ENCODE measurements around the gene GFER. TPM values are rescaled to one million over a fixed set of nuclear protein-coding genes. Genes with fewer than 3 reads are reported as not detected.
A peak's percentile ranks its signal among the peaks of the same experiment; 100 is the strongest.
"Not testable (repeated sequence)": the region's sequence is repeated elsewhere in the genome, so short reads cannot be mapped to it uniquely, and the experiment has no call there.

GFER gene
- 31.6 and 39.4 TPM in 2 replicates for total RNA-seq

- Mint-ChIP-seq H3K4me1 (peaks cover 27% of the 10 kb centered on the region), H3K9me3 (no peaks in the 10 kb centered on the region), H3K27ac (peak within 1 kb of the TSS; percentile 35), H3K4me3 (peak within 1 kb of the TSS; percentile 83), H3K36me3 (ENCODE audit: low read depth) (peaks cover 16% of the 10 kb centered on the region), H3K27me3 (peaks cover 14% of the 10 kb centered on the region)
- ChIA-PET CTCF (interaction anchor here (0.8 to 1.2 kb wide), 2 partner anchors 20 to 156 kb away, joined by 3 to 6 read pairs; no protein-coding TSS in a partner anchor), POLR2A (interaction anchor here (0.6 to 21.9 kb wide), 8 partner anchors 8 to 657 kb away, joined by 3 to 351 read pairs (median 6); partner anchors contain the start of genes NDUFB10, RNF151, RPS2 and TBL3)
- TF ChIP-seq, protein P1, sequence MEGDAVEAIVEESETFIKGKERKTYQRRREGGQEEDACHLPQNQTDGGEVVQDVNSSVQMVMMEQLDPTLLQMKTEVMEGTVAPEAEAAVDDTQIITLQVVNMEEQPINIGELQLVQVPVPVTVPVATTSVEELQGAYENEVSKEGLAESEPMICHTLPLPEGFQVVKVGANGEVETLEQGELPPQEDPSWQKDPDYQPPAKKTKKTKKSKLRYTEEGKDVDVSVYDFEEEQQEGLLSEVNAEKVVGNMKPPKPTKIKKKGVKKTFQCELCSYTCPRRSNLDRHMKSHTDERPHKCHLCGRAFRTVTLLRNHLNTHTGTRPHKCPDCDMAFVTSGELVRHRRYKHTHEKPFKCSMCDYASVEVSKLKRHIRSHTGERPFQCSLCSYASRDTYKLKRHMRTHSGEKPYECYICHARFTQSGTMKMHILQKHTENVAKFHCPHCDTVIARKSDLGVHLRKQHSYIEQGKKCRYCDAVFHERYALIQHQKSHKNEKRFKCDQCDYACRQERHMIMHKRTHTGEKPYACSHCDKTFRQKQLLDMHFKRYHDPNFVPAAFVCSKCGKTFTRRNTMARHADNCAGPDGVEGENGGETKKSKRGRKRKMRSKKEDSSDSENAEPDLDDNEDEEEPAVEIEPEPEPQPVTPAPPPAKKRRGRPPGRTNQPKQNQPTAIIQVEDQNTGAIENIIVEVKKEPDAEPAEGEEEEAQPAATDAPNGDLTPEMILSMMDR (IDR thresholded peaks at IDR 0.05): no peak
- intact Hi-C loops (cut with micrococcal nuclease): loop anchor here (1.0 kb wide), 3 partner anchors 9 to 19 kb away; partner anchors contain the start of gene RPS2
- ATAC-seq (ENCODE audit: low read depth): peak; percentile 92
- DNase-seq: peak; percentile 80
Measured at GRCh38 chr16:1983544-1984346, at the start of gene GFER. Gene GFER (plus strand): TSS chr16:1984193. CDS start chr16:1984219, 26 bp downstream.

DNA sequence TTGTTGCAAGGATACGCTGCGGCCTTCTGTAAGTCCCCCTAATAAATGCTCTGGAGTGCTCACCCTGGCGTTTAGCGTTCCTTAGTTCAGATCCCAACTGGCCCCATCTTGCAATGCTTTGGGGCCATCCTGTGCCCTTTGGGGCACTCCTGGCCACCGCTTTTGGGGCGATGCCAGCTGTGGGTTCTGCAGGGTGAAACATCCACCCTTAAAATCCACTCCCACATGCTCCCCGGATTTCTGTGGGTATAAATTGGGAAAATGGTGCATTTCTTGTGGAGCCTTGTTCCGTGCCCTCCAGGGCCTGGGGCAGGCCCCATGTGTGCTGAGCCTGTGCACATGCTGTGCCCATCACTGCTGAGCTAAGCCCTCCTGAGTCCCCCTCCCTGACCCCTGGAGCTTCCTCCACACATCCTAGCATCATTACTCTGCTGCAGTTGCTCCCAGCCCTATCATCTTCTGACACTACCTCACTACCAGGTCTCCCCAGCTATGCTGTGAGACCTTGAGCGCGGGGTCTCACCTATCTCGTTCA, 47.0 kb upstream of the GFER start:
- Mint-ChIP-seq H3K27me3 (no peaks in the 10 kb centered on the region), H3K4me3 (no peak overlapping the region), H3K27ac (no peak overlapping the region), H3K9me3 (no peaks in the 10 kb centered on the region), H3K4me1 (peaks cover 13% of the 10 kb centered on the region), H3K36me3 (ENCODE audit: low read depth) (peaks cover 21% of the 10 kb centered on the region)
- DNase-seq (no peak), ATAC-seq (ENCODE audit: low read depth) (no peak)
- CTCF ChIA-PET: no interaction called here
- intact Hi-C loops (cut with micrococcal nuclease): no loop called here
- TF ChIP-seq, protein P1 (IDR thresholded peaks at IDR 0.05): no peak
- POLR2A ChIA-PET: no interaction called here

DNA sequence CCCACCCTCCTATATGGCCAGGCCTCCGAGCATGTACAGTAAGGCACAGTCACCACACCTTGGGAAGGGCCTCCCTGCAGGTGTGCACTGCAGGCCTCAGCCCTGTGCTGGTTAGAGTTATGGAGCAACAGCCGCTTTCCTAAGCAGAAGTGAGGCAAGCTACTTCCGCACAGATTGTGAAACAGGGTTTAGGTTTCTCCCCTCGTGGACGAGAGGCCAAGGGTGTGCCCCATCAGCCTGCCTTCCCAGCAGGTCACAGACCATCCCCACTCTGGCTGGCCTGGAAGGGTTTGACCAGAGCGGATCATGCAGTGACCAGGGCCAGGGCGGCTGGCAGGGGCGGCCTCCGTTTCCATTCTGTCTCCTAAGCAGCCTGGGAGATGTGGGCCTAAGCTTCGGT, 45.7 kb upstream of the GFER start:
- intact Hi-C loops (cut with micrococcal nuclease): no loop called here
- TF ChIP-seq, protein P1 (IDR thresholded peaks at IDR 0.05): no peak
- ChIA-PET POLR2A (no interaction called here), CTCF (no interaction called here)
- peaks cover 25% of the 10 kb centered on the region for H3K4me1 Mint-ChIP-seq
- peaks cover 21% of the 10 kb centered on the region for H3K36me3 Mint-ChIP-seq (ENCODE audit: low read depth)
- no peaks in the 10 kb centered on the region for H3K27me3 Mint-ChIP-seq
- H3K27ac Mint-ChIP-seq: no peak overlapping the region
- DNase-seq (no peak), ATAC-seq (ENCODE audit: low read depth) (no peak)
- no peaks in the 10 kb centered on the region for H3K9me3 Mint-ChIP-seq
- H3K4me3 Mint-ChIP-seq: no peak overlapping the region

GRCh38 chr16:1938910-1939309, 45.1 kb upstream of the GFER start:
- CTCF ChIA-PET: no interaction called here
- TF ChIP-seq, protein P1 (IDR thresholded peaks at IDR 0.05): no peak
- H3K9me3 Mint-ChIP-seq: no peaks in the 10 kb centered on the region
- H3K4me3 Mint-ChIP-seq: no peak overlapping the region
- DNase-seq: no peak
- no peak overlapping the region for H3K27ac Mint-ChIP-seq
- intact Hi-C loops (cut with micrococcal nuclease): no loop called here
- H3K4me1 Mint-ChIP-seq: peaks cover 30% of the 10 kb centered on the region
- ATAC-seq (ENCODE audit: low read depth): no peak
- H3K27me3 Mint-ChIP-seq: no peaks in the 10 kb centered on the region
- H3K36me3 Mint-ChIP-seq (ENCODE audit: low read depth): peaks cover 21% of the 10 kb centered on the region
- POLR2A ChIA-PET: no interaction called here

GRCh38 chr16:1939833-1940232, 44.2 kb upstream of the GFER start:
- POLR2A ChIA-PET: interaction anchor here (0.6 to 1.9 kb wide), 3 partner anchors 9 to 215 kb away, joined by 6 to 9 read pairs (median 7); partner anchors contain the start of genes FAHD1 and TRAF7
- H3K9me3 Mint-ChIP-seq; intact Hi-C loops (cut with micrococcal nuclease); CTCF ChIA-PET; ATAC-seq (ENCODE audit: low read depth); H3K27me3 Mint-ChIP-seq; DNase-seq; H3K27ac Mint-ChIP-seq; H3K4me3 Mint-ChIP-seq: not testable (repeated sequence)
- Mint-ChIP-seq H3K4me1 (peaks cover 30% of the 10 kb centered on the region), H3K36me3 (ENCODE audit: low read depth) (peaks cover 21% of the 10 kb centered on the region)
